ENCODE results near the gene PLEKHH1. TPM values are rescaled to one million over a fixed set of nuclear protein-coding genes. Genes with fewer than 3 reads are reported as not detected.

Gene PLEKHH1
- total and polyA plus RNA-seq, 2 of the 8 experiments (the other 6 are each of a cell fraction or from before 2014, with no cell fraction given): 28.3 to 33.3 TPM

GRCh38 chr14:67510836-67511235, 22.3 kb upstream of the PLEKHH1 start (continued):
- TF ChIP-seq ATF2 (IDR thresholded peaks at IDR 0.05; ENCODE audit: low read length): no peak
